OCI-LY1 (cell line): Measurements from ENCODE around the gene SMTNL1.

Experiments used
- H2AFZ ChIP-seq: fragments of 200-600 bp; sonication (generic), shearing (Covaris generic); 2 replicates; pipeline ENCODE4 v1.6.0; 2014; ENCODE audit warnings: antibody characterized with exemption, mild to moderate bottlenecking, low read length
- H3F3A ChIP-seq: fragments of 200-600 bp; sonication (generic), shearing (Covaris generic); 2 replicates; pipeline ENCODE4 v1.6.0; 2014; ENCODE audit warnings: mild to moderate bottlenecking, antibody characterized with exemption, low read length, moderate library complexity; ENCODE audit not compliant: insufficient read depth
- H3K27ac ChIP-seq: fragments of 200-600 bp; sonication (generic); 2 replicates; pipeline ENCODE4 v1.5.1; 2014; ENCODE audit warnings: low read length, mixed run types, mild to moderate bottlenecking, low read depth; ENCODE audit not compliant: poor library complexity, severe bottlenecking
- H3K27me3 ChIP-seq: fragments of 200-600 bp; sonication (generic); 2 replicates; pipeline ENCODE4 v1.6.0; 2014; ENCODE audit warnings: antibody characterized with exemption, mild to moderate bottlenecking, low read length, moderate library complexity; ENCODE audit not compliant: insufficient read depth
- H3K36me3 ChIP-seq: fragments of 200-600 bp; sonication (generic); 2 replicates; pipeline ENCODE4 v1.6.1; 2014; ENCODE audit warnings: mild to moderate bottlenecking, antibody characterized with exemption, low read length, moderate library complexity, mixed read lengths; ENCODE audit not compliant: insufficient read depth
- H3K4me1 ChIP-seq: fragments of 200-600 bp; sonication (generic); 2 replicates; pipeline ENCODE4 v1.5.1; 2014; ENCODE audit warnings: mild to moderate bottlenecking, low read length, moderate library complexity; ENCODE audit not compliant: insufficient read depth, severe bottlenecking
- H3K4me2 ChIP-seq: fragments of 200-600 bp; sonication (generic), shearing (Covaris generic); 2 replicates; pipeline ENCODE4 v1.6.1; 2014; ENCODE audit warnings: low read length
- H3K4me3 ChIP-seq: fragments of 200-600 bp; sonication (generic); 2 replicates; pipeline ENCODE4 v1.5.1; 2014; ENCODE audit warnings: low read length, low read depth, mild to moderate bottlenecking, mixed read lengths; ENCODE audit not compliant: poor library complexity, severe bottlenecking
- H3K79me2 ChIP-seq: fragments of 200-600 bp; shearing (Covaris generic); 2 replicates; pipeline ENCODE4 v1.6.1; 2016; ENCODE audit warnings: mixed run types, low read length, mixed read lengths; ENCODE audit not compliant: insufficient read depth
- H3K9ac ChIP-seq: fragments of 200-600 bp; sonication (generic), shearing (Covaris generic); 2 replicates; pipeline ENCODE4 v1.6.1; 2014; ENCODE audit warnings: mild to moderate bottlenecking, low read length, mixed read lengths
- H3K9me2 ChIP-seq: fragments of 200-600 bp; sonication (generic), shearing (Covaris generic); 2 replicates; pipeline ENCODE4 v1.6.1; 2014; ENCODE audit warnings: low read depth, mild to moderate bottlenecking, low read length, mixed read lengths
- H3K9me3 ChIP-seq: fragments of 200-600 bp; shearing (Covaris generic); 2 replicates; pipeline ENCODE4 v1.6.1; 2014; ENCODE audit warnings: low read length, mixed read lengths
- H4K20me1 ChIP-seq: fragments of 200-600 bp; sonication (generic), shearing (Covaris generic); 2 replicates; pipeline ENCODE4 v1.6.0; 2016; ENCODE audit warnings: mild to moderate bottlenecking, low read length; ENCODE audit not compliant: insufficient read depth
- CTCF ChIP-seq: fragments of 200-600 bp; sonication (generic), shearing (Covaris generic); IDR thresholded peaks from 2 replicates; pipeline ENCODE4 v1.5.1; 2017; ENCODE audit warnings: mild to moderate bottlenecking, antibody characterized with exemption, low read length, moderate library complexity, mixed read lengths
- EZH2 ChIP-seq: fragments of 200-600 bp; sonication (generic), shearing (Covaris generic); IDR thresholded peaks from 2 replicates; pipeline ENCODE4 v1.8.0; 2017; ENCODE audit warnings: borderline replicate concordance, mixed run types, mild to moderate bottlenecking, antibody characterized with exemption, low read length, moderate library complexity, mixed read lengths

The SMTNL1 gene

DNA sequence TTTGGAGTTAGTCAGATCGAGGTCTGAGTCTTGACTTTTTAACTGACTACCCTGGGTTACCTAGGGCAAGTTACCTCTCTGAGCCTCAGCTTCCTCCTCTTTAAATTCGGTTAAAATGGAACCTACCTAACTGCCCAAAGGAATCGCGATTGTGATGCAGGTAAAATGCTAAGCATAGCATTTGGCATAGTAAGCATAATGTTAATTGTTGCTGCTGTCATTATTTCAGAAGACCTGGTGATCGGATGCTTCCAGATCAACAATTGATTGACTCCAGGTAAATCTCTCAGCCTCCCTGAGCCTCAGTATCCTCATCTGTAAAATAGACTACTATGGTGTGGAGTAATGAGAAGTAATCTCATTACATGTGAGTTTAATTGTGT is 21.3 kb upstream of the SMTNL1 start:
- Histone ChIP-seq H3K79me2 (no peaks in the 10 kb centered on the region), H3K9ac (peak overlapping the region; percentile 82)
- TF ChIP-seq CTCF (no peak), EZH2 (no peak)

GRCh38 chr11:57521116-57521515 is 16.3 kb upstream of the SMTNL1 start:
- H4K20me1 ChIP-seq, result no peaks in the 10 kb centered on the region

More for the DNA sequence above, 21.3 kb upstream of the SMTNL1 start:
- Histone ChIP-seq H2AFZ (peak overlapping the region; percentile 73), H3K4me2 (peak overlapping the region; percentile 88), H3K9me3 (no peaks in the 10 kb centered on the region), H3K36me3 (peaks cover 6% of the 10 kb centered on the region; the same call in 1 of the 2 replicates), H3K9me2 (no peaks in the 10 kb centered on the region), H3F3A (no peaks in the 10 kb centered on the region), H3K4me3 (peak overlapping the region; percentile 83), H3K27ac (peak overlapping the region; percentile 8), H3K27me3 (no peaks in the 10 kb centered on the region), H3K4me1 (peaks cover 33% of the 10 kb centered on the region), H4K20me1 (no peaks in the 10 kb centered on the region)

GRCh38 chr11:57523419-57523818 is 14.0 kb upstream of the SMTNL1 start:
- Histone ChIP-seq H3K79me2 (no peaks in the 10 kb centered on the region), H3K36me3 (peaks cover 27% of the 10 kb centered on the region), H4K20me1 (no peaks in the 10 kb centered on the region), H3K27ac (no peak overlapping the region), H3K4me1 (no peaks in the 10 kb centered on the region), H3K9me3 (no peaks in the 10 kb centered on the region), H3K9me2 (no peaks in the 10 kb centered on the region), H3K9ac (no peak overlapping the region), H3K4me3 (no peak overlapping the region), H3K27me3 (no peaks in the 10 kb centered on the region), H2AFZ (no peak overlapping the region), H3K4me2 (no peak overlapping the region), H3F3A (no peaks in the 10 kb centered on the region; the same call in 1 of the 2 replicates)
- TF ChIP-seq EZH2 (no peak), CTCF (no peak)

More at GRCh38 chr11:57521116-57521515, 16.3 kb upstream of the SMTNL1 start:
- TF ChIP-seq CTCF (no peak), EZH2 (no peak)
- Histone ChIP-seq H3F3A (no peaks in the 10 kb centered on the region; the same call in 1 of the 2 replicates), H2AFZ (no peak overlapping the region), H3K9me3 (no peaks in the 10 kb centered on the region), H3K9me2 (no peaks in the 10 kb centered on the region), H3K4me2 (no peak overlapping the region), H3K27ac (no peak overlapping the region), H3K9ac (no peak overlapping the region), H3K36me3 (peaks cover 11% of the 10 kb centered on the region), H3K79me2 (no peaks in the 10 kb centered on the region), H3K27me3 (no peaks in the 10 kb centered on the region), H3K4me1 (peaks cover 2% of the 10 kb centered on the region), H3K4me3 (no peak overlapping the region)
